ENCODE measurements around the gene SPDL1. TPM values are rescaled to one million over a fixed set of nuclear protein-coding genes. Genes with fewer than 3 reads are reported as not detected.
A peak's percentile ranks its signal among the peaks of the same experiment; 100 is the strongest.

Gene SPDL1
- total and polyA plus RNA-seq, 2 of the 4 experiments (the other 2 are of a cell fraction), result 18.8 to 29.4 TPM

DNA sequence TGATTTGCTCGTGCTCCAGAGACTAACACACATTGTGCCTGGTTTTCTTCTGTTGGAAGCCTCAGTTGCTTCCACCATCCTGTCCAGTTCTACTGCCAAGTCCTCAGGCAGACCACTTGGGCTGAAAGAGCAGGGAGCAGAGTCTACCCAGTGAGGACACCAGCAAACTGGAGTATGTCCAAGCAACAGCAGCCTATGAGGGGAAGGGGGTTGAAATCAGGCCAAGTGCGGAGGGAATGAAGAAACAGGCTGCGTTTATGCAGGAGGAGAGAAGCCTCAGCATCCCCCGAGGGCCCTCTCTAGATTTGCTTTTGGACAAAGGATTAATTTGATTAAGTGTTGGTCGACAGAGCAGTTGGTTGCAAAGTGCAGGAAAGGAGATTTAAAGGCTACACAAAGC is 68.0 kb downstream of the SPDL1 start:
- dilution Hi-C loops (cut with HindIII; ENCODE audit: low sequenced_read_pairs, unreplicated experiment) (no loop called here), intact Hi-C loops (cut with micrococcal nuclease) (no loop called here), in situ Hi-C loops (cut with MboI; ENCODE audit: low sequenced_read_pairs) (no loop called here)
- Histone ChIP-seq H3K9me3 (ENCODE audit: control insufficient read depth, insufficient read depth, low read length) (no peaks in the 10 kb centered on the region), H4K5ac (ENCODE audit: low read depth, low read length) (peak overlapping the region; percentile 92), H2BK20ac (ENCODE audit: low read depth, low read length) (peak overlapping the region; percentile 96), H3K27ac (ENCODE audit: insufficient read depth, low read length) (peak overlapping the region; percentile 70), H3K4me2 (ENCODE audit: low read depth, low read length) (peak overlapping the region; percentile 76), H3K9ac (ENCODE audit: low read depth, low read length) (no peak overlapping the region), H3K14ac (replicated peaks; ENCODE audit: low read depth, low read length) (peak overlapping the region; percentile 89), H3K56ac (ENCODE audit: extremely low read depth, insufficient read depth, low read length) (peak overlapping the region; percentile 63; the same call in 1 of the 2 replicates), H3K4me3 (ENCODE audit: insufficient read depth, low read depth, low read length) (0 out of 2 replicates have a peak overlapping the region, but pooled peaks have one; percentile 7), H3K4ac (ENCODE audit: low read depth, low read length) (peak overlapping the region; percentile 94), H4K91ac (ENCODE audit: insufficient read depth, low read depth, low read length) (peak overlapping the region; percentile 94), H3K27me3 (ENCODE audit: control insufficient read depth, insufficient read depth, low read length) (no peaks in the 10 kb centered on the region), H3K18ac (ENCODE audit: low read depth, low read length) (peak overlapping the region; percentile 92), H2AK9ac (replicated peaks; ENCODE audit: low read depth, low read length, poor library complexity) (peak overlapping the region; percentile 59), H4K8ac (ENCODE audit: low read depth in 2 of 2, low read length in 2 of 2) (peak overlapping the region; percentile 83 to 93), H3K36me3 (ENCODE audit: control insufficient read depth, insufficient read depth, low read length) (no peaks in the 10 kb centered on the region), H2BK120ac (ENCODE audit: low read depth, low read length) (peak overlapping the region; percentile 96), H4K20me1 (ENCODE audit: insufficient read depth, low read length) (no peaks in the 10 kb centered on the region), H2AK5ac (ENCODE audit: low read depth, low read length) (peak overlapping the region; percentile 97), H2AFZ (replicated peaks; ENCODE audit: low read length, poor library complexity) (peak overlapping the region; percentile 82), H3K79me1 (ENCODE audit: low read depth in 1 of 2, low read length in 2 of 2) (0 out of 4 replicates have a peak, but pooled peaks cover 0 to 5% of the 10 kb centered on the region in 2 experiments), H2BK15ac (ENCODE audit: low read depth, low read length) (peak overlapping the region; percentile 93), H3K4me1 (ENCODE audit: control insufficient read depth, insufficient read depth, low read length) (peaks cover 26% of the 10 kb centered on the region), H2BK5ac (ENCODE audit: low read depth, low read length, poor library complexity, severe bottlenecking) (peak overlapping the region; percentile 98), H3K23ac (ENCODE audit: low read depth, low read length) (peak overlapping the region; percentile 94), H3K9me1 (ENCODE audit: insufficient read depth, low read length) (peaks cover 24% of the 10 kb centered on the region)
- ChIA-PET CTCF (no interaction called here), POLR2A (ENCODE audit: unreplicated experiment) (no interaction called here)
- ATAC-seq (ENCODE audit: low read depth), result peak; percentile 18
- TF ChIP-seq BHLHE40 (IDR thresholded peaks at IDR 0.05; ENCODE audit: low read depth, low read length) (no peak), MAFK (IDR thresholded peaks at IDR 0.05; ENCODE audit: low read depth, low read length) (no peak), RFX5 (IDR thresholded peaks at IDR 0.05; ENCODE audit: low read depth, low read length) (no peak), CEBPB (IDR thresholded peaks at IDR 0.05; ENCODE audit: low read depth, low read length) (no peak), RAD21 (IDR thresholded peaks at IDR 0.05; ENCODE audit: low read length) (no peak), CHD1 (IDR thresholded peaks at IDR 0.05; ENCODE audit: low read depth, low read length) (no peak), MXI1 (IDR thresholded peaks at IDR 0.05; ENCODE audit: borderline replicate concordance, low read depth, low read length) (no peak), NFE2L2 (IDR thresholded peaks at IDR 0.05; ENCODE audit: low read depth, low read length) (no peak), POLR2A (IDR thresholded peaks at IDR 0.05; ENCODE audit: low read depth, low read length) (no peak), MAZ (IDR thresholded peaks at IDR 0.05; ENCODE audit: borderline replicate concordance, low read depth, low read length) (no peak), RCOR1 (IDR thresholded peaks at IDR 0.05; ENCODE audit: insufficient replicate concordance, low read length) (no peak), SMC3 (IDR thresholded peaks at IDR 0.05; ENCODE audit: low read depth, low read length) (no peak), FOS (IDR thresholded peaks at IDR 0.05; ENCODE audit: low read depth, low read length) (no peak)
- TF ChIP-seq, protein P1, sequence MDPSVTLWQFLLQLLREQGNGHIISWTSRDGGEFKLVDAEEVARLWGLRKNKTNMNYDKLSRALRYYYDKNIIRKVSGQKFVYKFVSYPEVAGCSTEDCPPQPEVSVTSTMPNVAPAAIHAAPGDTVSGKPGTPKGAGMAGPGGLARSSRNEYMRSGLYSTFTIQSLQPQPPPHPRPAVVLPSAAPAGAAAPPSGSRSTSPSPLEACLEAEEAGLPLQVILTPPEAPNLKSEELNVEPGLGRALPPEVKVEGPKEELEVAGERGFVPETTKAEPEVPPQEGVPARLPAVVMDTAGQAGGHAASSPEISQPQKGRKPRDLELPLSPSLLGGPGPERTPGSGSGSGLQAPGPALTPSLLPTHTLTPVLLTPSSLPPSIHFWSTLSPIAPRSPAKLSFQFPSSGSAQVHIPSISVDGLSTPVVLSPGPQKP (IDR thresholded peaks at IDR 0.05; ENCODE audit: borderline replicate concordance, low read depth, low read length), result no peak
- TF ChIP-seq, protein P2, sequence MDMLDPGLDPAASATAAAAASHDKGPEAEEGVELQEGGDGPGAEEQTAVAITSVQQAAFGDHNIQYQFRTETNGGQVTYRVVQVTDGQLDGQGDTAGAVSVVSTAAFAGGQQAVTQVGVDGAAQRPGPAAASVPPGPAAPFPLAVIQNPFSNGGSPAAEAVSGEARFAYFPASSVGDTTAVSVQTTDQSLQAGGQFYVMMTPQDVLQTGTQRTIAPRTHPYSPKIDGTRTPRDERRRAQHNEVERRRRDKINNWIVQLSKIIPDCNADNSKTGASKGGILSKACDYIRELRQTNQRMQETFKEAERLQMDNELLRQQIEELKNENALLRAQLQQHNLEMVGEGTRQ (IDR thresholded peaks at IDR 0.05; ENCODE audit: low read depth, low read length), result no peak
- TF ChIP-seq, protein P3, sequence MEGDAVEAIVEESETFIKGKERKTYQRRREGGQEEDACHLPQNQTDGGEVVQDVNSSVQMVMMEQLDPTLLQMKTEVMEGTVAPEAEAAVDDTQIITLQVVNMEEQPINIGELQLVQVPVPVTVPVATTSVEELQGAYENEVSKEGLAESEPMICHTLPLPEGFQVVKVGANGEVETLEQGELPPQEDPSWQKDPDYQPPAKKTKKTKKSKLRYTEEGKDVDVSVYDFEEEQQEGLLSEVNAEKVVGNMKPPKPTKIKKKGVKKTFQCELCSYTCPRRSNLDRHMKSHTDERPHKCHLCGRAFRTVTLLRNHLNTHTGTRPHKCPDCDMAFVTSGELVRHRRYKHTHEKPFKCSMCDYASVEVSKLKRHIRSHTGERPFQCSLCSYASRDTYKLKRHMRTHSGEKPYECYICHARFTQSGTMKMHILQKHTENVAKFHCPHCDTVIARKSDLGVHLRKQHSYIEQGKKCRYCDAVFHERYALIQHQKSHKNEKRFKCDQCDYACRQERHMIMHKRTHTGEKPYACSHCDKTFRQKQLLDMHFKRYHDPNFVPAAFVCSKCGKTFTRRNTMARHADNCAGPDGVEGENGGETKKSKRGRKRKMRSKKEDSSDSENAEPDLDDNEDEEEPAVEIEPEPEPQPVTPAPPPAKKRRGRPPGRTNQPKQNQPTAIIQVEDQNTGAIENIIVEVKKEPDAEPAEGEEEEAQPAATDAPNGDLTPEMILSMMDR (conservative IDR thresholded peaks at IDR 0.05; ENCODE audit: low read depth, low read length), result no peak
- 25% methylated on average over 3 of the region's 5 CpGs; no CpG with 5 or more reads in 1 of the 2 experiments for WGBS, 2 experiments (ENCODE audit: extremely low coverage in 2 of 2, insufficient read length in 1 of 2)
- no peak for DNase-seq
- BruUV-seq (replicated peaks), result no TSS peak

All from IMR-90 (cell line).